Tibial artery (tissue), 4 donors: ENCODE measurements around the gene C2orf76.

Experiments used
- DNase-seq, 2 donors: peaks; one replicate each; pipeline ENCODE4 v3.0.0-alpha.2; 2019
- H3K27ac ChIP-seq, 2 donors: fragments of 200-600 bp; sonication (generic) in 1 of 2; 1 replicate in 1 of 2; 2 replicates in 1 of 2; pipeline ENCODE4 v1.5.1; 2018 to 2019; ENCODE audit warnings: mild to moderate bottlenecking in 1 of 2
- H3K27me3 ChIP-seq, 2 donors: fragments of 200-600 bp; sonication (generic) in 1 of 2; one replicate each; pipeline versions ENCODE4 v1.5.1 to v1.6.0; 2016 to 2019
- H3K36me3 ChIP-seq, 3 donors: fragments of 200-600 bp; sonication (generic) in 2 of 3; one replicate each; pipeline ENCODE4 v1.5.1; 2016 to 2019; ENCODE audit warnings: mild to moderate bottlenecking in 2 of 3
- H3K4me1 ChIP-seq, 4 donors: fragments of 200-600 bp; sonication (generic) in 2 of 4; 1 replicate in 3 of 4; 2 replicates in 1 of 4; pipeline ENCODE4 v1.5.1; 2016 to 2019
- H3K4me3 ChIP-seq, 2 donors: fragments of 200-600 bp; sonication (generic) in 1 of 2; 1 replicate in 1 of 2; 2 replicates in 1 of 2; pipeline ENCODE4 v1.5.1; 2018 to 2019; ENCODE audit warnings: mild to moderate bottlenecking in 2 of 2
- H3K9me3 ChIP-seq, 3 donors: fragments of 200-600 bp; sonication (generic) in 1 of 3; one replicate each; pipeline ENCODE4 v1.5.1; 2016 to 2019
- CTCF ChIP-seq, 2 experiments: fragments of 200-600 bp in 1 of 2; fragments of 450-650 bp in 1 of 2; IDR thresholded peaks; one replicate each; pipeline ENCODE4 v1.5.1; 2017 to 2019; ENCODE audit warnings: antibody characterized with exemption in 2 of 2, mild to moderate bottlenecking in 1 of 2, moderate library complexity in 1 of 2
- intact Hi-C: fragments of 100-400 bp; cut with DNase I; formaldehyde crosslinking; loops from one replicate; pipeline ENCODE4 v1.15.0; 2023; ENCODE audit warnings: low total_unique reads

Gene C2orf76

DNA sequence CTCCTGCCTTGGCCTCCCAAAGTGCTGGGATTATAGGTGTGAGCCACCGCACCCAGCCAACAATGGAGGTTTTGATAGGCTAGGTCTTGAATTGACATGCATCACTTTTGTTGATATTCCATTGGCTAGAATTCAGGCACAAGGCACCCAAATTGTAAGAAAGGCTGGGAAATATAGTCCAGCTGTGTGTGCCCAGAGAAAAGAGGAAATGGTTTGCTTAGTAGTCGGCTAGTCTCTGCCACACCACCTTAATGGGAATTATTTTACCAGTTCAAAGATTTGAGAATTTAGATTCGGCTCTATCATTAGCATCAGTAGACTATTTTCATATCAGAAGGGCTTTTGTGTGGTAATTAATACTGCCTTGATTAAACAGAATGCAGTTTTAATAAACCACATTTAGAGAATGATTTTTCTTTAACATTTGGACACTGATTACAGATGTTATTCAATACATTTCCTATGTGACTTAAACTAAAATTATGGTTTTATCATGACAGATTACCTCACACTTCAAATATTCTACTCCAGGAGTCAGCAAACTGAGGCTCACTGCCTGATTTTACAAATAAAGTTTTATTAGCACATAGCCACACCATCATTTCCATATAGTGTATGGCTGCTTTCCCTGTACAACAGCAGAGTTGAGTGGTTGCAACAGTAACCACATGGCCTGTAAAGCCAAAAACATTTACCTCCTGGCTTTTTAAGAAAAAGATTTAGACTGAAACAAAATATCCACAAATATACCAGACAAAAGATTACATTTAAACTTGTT, 27.5 kb upstream of the C2orf76 start:
- no peak overlapping the region for H3K4me3 ChIP-seq
- no peak overlapping the region for H3K27ac ChIP-seq
- no peaks in the 10 kb centered on the region for H3K9me3 ChIP-seq
- H3K36me3 ChIP-seq, result no peaks in the 10 kb centered on the region
- H3K4me1 ChIP-seq, result peaks cover 0 to 10% (median 0%) of the 10 kb centered on the region in 4 donors
- no peak for DNase-seq
- no peak for TF ChIP-seq CTCF (IDR thresholded peaks at IDR 0.05)
- H3K27me3 ChIP-seq, result no peaks in the 10 kb centered on the region
- intact Hi-C loops, result no loop called here

DNA sequence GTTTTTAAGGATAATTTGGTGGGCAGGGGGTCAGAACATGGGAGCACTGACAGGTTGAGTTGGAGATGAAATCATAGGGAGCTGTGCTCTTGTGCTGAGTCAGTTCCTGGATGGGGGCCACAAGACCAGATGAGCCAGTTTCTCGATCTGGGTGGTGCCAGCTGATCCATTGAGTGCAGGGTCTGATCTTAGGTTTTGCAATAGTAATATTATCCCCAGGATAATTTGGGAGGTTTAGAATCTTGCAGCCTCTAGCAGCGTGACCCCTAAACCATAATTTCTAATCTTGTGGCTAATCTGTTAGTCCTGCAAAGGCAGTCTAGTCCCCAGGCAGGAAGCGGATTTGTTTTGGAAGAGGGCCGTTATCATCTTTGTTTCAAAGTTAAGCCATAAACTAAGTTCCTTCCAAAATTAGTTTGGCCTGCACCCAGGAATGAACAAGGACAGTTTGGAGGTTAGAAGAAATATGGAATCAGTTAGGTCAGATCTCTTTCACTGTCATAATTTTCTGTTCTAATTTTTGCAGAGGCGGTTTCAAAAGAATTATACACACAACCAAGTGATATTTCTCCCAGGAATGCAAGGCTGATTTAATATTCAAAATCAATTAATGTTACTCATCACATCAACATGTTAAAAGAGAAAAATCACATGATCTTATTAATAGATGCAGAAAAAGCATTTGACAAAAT, 23.1 kb upstream of the C2orf76 start:
- no peak for TF ChIP-seq CTCF (IDR thresholded peaks at IDR 0.05)
- intact Hi-C loops, result no loop called here
- H3K9me3 ChIP-seq, result no peaks in the 10 kb centered on the region
- H3K36me3 ChIP-seq, result no peaks in the 10 kb centered on the region
- no peak overlapping the region for H3K4me3 ChIP-seq
- peak in 1 of 2 donors; percentile 50 for DNase-seq
- H3K4me1 ChIP-seq, result peaks cover 0 to 26% (median 9%) of the 10 kb centered on the region in 4 donors
- no peaks in the 10 kb centered on the region for H3K27me3 ChIP-seq
- no peak overlapping the region for H3K27ac ChIP-seq

DNA sequence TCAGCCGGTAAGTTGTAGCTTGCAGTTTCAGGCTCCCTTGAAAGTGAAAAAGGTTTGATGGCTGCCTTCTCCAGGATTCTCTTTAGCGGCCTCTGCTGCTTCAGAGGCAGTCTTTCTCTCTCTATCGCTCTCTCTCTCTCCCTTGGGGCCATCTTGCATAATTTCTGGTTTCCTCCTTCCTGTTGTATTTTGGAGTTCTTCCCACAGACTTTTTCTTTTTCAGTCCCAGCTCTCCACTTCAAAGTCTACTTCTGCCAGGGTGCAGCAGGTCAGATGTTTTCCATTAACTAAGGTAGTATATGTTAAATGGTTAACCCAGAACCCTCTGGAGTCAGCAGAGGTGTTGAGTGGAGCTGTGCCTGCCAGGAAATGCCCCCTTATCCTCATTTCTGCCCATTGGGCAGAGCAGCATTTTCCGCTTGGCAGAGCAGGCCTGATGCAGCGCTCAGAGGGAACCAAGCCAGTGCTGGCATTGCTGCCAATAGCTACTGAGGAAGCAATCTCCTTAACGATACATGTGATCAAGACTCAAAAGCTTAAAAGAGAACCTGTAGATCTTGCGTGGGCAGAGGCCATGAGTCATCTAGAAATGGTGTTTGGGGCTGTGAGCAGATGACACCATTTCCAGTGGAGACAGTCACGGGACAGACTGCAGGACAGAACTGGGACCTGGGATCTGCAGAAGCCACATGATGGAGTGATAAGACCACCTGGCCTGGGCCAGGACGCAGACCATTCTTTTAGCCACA, 20.9 kb upstream of the C2orf76 start:
- no peak overlapping the region for H3K4me3 ChIP-seq
- no peaks in the 10 kb centered on the region for H3K27me3 ChIP-seq
- DNase-seq, result peak; percentile 66 to 80
- TF ChIP-seq CTCF (IDR thresholded peaks at IDR 0.05), result no peak
- H3K36me3 ChIP-seq, result no peaks in the 10 kb centered on the region
- intact Hi-C loops, result no loop called here
- H3K9me3 ChIP-seq, result no peaks in the 10 kb centered on the region
- H3K4me1 ChIP-seq, result peaks cover 0 to 26% (median 9%) of the 10 kb centered on the region in 4 donors
- peak overlapping the region; percentile 26 to 47 for H3K27ac ChIP-seq

DNA sequence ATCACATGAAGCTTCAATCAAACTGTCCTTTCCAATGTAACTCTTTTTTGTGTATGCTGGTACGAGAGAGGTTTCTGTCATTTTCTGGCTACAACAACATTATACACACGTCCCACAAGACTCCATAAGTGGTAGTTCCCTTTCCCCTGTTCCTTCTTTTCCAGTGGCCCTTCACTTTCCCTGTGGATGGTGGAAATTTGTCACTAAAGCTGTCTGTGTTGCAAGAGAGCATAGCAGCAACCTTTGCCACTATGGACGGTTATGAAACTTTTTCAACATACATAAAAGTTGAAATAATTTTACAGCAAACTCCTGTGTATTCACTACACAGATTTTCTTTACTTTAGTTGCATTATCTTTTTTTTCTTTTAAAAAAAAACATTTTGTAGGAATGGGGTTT, 18.8 kb upstream of the C2orf76 start:
- Histone ChIP-seq H3K36me3 (no peaks in the 10 kb centered on the region), H3K4me3 (no peak overlapping the region), H3K27me3 (no peaks in the 10 kb centered on the region), H3K4me1 (peaks cover 0 to 26% (median 9%) of the 10 kb centered on the region in 4 donors), H3K27ac (no peak overlapping the region), H3K9me3 (no peaks in the 10 kb centered on the region)
- no peak for DNase-seq
- intact Hi-C loops, result no loop called here
- no peak for TF ChIP-seq CTCF (IDR thresholded peaks at IDR 0.05)

GRCh38 chr2:119384971-119385370, 18.3 kb upstream of the C2orf76 start:
- H3K9me3 ChIP-seq, result no peaks in the 10 kb centered on the region

More at GRCh38 chr2:119384971-119385370, 18.3 kb upstream of the C2orf76 start:
- intact Hi-C loops, result no loop called here
- no peaks in the 10 kb centered on the region for H3K27me3 ChIP-seq
- DNase-seq, result no peak
- no peak for TF ChIP-seq CTCF (IDR thresholded peaks at IDR 0.05)
- H3K4me3 ChIP-seq, result no peak overlapping the region
- H3K27ac ChIP-seq, result no peak overlapping the region
- H3K36me3 ChIP-seq, result no peaks in the 10 kb centered on the region
- H3K4me1 ChIP-seq, result peaks cover 0 to 25% (median 9%) of the 10 kb centered on the region in 4 donors
